DMS 273 treated with DMSO at 0.1 percent for 48 hours (cell line): ENCODE measurements around the gene PODXL.

Source experiments
- DNase-seq: peaks from one replicate; lab custom pipeline; 2025; lab: John Stamatoyannopoulos, UW

PODXL gene

GRCh38 chr7:131564640-131565039, 8.2 kb upstream of the PODXL start:
- DNase-seq: no peak

- DNase-seq: no peak
Observed at GRCh38 chr7:131563918-131564317, 7.5 kb upstream of the PODXL start.

- DNase-seq: no peak
Observed at GRCh38 chr7:131562941-131563340, 6.5 kb upstream of the PODXL start.

GRCh38 chr7:131560061-131560460, 3.6 kb upstream of the PODXL start:
- no peak for DNase-seq

- DNase-seq: peak; percentile 28
Observed at GRCh38 chr7:131557652-131558385, 1.4 kb upstream of the PODXL start.

- DNase-seq: no peak
Observed at GRCh38 chr7:131556909-131557651, 652 bp upstream of the PODXL start.

GRCh38 chr7:131555552-131556052, 826 bp downstream of the PODXL start:
- DNase-seq: no peak

- no peak for DNase-seq
Observed at GRCh38 chr7:131554880-131555516, 1.4 kb downstream of the PODXL start.

- DNase-seq: no peak
Observed at GRCh38 chr7:131553931-131554330, 2.5 kb downstream of the PODXL start.

- no peak for DNase-seq
Observed at GRCh38 chr7:131552053-131552452, 4.4 kb downstream of the PODXL start.

GRCh38 chr7:131550846-131551245, 5.6 kb downstream of the PODXL start:
- no peak for DNase-seq

- DNase-seq: no peak
Observed at GRCh38 chr7:131548371-131548770, 8.1 kb downstream of the PODXL start.

- no peak for DNase-seq
Observed at GRCh38 chr7:131547589-131547988, 8.8 kb downstream of the PODXL start.

- no peak for DNase-seq
Observed at GRCh38 chr7:131546583-131547141, 9.8 kb downstream of the PODXL start.

GRCh38 chr7:131546126-131546525, 10.3 kb downstream of the PODXL start:
- no peak for DNase-seq

GRCh38 chr7:131544449-131545301, 11.8 kb downstream of the PODXL start:
- DNase-seq: no peak

- DNase-seq: no peak
Observed at GRCh38 chr7:131544021-131544420, 12.4 kb downstream of the PODXL start.

- no peak for DNase-seq
Observed at GRCh38 chr7:131543298-131543697, 13.1 kb downstream of the PODXL start.

- DNase-seq: no peak
Observed at GRCh38 chr7:131540491-131541162, 15.8 kb downstream of the PODXL start.

- no peak for DNase-seq
Observed at GRCh38 chr7:131538813-131539179, 17.6 kb downstream of the PODXL start.
